ENCODE results near the gene TBC1D2B.

TBC1D2B gene

DNA sequence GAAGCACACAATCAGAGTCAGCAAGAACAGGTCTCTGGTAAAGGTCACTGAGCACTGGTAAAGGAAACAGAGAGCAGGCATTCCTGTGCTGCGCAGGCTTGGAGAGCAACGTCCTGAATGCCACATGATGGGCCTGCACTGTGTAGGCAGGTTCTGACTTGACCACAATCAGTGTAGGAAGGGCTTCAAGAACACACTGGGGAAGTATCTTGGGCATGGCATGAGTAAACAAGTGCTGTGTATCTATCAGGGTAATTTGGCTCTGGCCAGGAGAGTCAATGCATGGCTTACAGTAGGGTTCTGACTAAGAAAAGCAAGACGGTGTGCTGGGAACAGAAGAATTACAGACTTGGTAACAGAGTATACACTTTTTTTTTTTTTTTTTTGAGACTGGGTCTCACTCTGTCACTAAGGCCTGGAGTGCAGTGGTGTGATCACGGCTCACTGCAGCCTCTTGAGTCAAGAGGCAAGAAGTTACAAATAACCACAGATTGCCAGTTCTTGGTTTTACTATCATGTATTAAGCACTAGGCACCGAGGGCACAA lies 30.6 kb downstream of the TBC1D2B start:
- no peak overlapping the region for H3K4me3 ChIP-seq (ENCODE audit: low read depth, low read length)
- TF ChIP-seq, protein P1, sequence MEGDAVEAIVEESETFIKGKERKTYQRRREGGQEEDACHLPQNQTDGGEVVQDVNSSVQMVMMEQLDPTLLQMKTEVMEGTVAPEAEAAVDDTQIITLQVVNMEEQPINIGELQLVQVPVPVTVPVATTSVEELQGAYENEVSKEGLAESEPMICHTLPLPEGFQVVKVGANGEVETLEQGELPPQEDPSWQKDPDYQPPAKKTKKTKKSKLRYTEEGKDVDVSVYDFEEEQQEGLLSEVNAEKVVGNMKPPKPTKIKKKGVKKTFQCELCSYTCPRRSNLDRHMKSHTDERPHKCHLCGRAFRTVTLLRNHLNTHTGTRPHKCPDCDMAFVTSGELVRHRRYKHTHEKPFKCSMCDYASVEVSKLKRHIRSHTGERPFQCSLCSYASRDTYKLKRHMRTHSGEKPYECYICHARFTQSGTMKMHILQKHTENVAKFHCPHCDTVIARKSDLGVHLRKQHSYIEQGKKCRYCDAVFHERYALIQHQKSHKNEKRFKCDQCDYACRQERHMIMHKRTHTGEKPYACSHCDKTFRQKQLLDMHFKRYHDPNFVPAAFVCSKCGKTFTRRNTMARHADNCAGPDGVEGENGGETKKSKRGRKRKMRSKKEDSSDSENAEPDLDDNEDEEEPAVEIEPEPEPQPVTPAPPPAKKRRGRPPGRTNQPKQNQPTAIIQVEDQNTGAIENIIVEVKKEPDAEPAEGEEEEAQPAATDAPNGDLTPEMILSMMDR (IDR thresholded peaks at IDR 0.05; ENCODE audit: borderline replicate concordance, insufficient read depth, low read depth, low read length), result no peak

DNA sequence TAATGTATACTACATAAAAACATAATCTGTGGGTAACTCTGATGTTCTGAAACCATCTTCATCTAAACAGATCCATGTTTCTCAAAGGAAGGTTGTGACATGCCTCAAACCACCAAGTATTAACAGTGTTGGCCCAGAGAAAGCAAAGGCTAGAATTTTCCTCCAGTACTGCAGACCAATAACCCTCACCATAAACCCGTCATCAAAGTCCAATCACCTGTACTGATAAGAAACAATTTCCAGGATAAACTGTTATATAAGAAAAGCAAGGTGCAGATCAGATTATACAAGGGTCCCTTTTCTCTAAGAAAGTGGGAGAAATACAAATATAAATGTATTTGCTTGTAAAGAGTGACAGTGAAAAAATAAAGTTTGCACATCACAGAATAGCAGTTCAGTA lies 32.3 kb downstream of the TBC1D2B start:
- TF ChIP-seq, protein P1 (IDR thresholded peaks at IDR 0.05; ENCODE audit: borderline replicate concordance, insufficient read depth, low read depth, low read length), result no peak

DNA sequence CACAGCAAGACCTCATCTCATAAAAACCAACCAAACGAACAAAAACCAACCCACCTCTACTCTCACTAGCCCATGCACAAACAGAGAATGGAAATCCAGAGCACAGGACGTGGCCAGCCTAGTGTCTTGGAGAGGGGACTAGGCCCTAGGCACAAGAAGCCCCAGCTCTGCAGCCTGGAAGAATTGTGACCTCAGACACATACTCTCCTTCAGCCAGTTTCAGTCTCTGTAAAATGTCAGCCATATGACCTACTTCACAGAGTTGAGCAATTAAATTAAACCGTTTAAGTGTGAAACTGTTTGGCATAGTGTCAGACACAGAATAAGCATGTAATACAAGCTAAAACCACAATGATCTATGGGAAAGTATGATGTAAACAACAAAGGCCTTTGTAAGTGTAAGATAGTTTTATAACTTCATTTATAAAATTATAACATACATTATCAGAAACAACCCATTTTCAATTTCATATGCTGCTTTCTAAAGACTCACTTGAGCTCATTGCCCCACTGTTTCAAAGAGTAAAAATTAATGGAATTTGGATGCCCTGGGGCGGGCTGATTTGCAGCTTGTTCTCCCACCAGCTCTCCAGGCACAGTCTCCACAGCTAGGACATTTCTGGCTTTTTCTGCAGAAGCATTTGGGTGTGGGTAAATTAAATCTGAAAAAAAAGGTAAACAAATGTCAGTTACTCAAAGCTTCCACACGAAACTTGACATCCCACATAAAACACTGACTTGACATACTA lies 32.9 kb downstream of the TBC1D2B start:
- TF ChIP-seq, protein P1 (IDR thresholded peaks at IDR 0.05; ENCODE audit: borderline replicate concordance, insufficient read depth, low read depth, low read length), result no peak
- H3K4me3 ChIP-seq (ENCODE audit: low read depth, low read length), result no peak overlapping the region

More for the DNA sequence above, 32.3 kb downstream of the TBC1D2B start:
- no peak overlapping the region for H3K4me3 ChIP-seq (ENCODE audit: low read depth, low read length)

DNA sequence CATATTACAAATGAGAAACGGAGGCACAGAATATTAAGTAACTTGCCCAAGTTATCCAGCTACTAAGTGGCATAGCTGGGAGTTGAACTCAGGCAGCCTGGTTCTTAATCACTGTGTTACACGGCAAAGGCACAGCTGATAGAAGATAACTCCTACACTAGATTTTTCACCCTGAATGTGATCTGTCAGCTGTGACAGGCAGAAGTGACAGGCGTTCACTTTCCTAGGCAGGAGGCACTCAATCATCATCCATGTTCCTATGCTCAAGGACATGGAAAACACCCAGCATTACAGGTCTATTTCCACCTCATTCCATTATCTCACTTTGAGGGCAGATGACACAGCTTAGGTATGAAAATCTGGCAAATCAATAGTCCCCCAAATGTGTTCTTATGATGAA lies 35.6 kb downstream of the TBC1D2B start:
- TF ChIP-seq, protein P1 (IDR thresholded peaks at IDR 0.05; ENCODE audit: borderline replicate concordance, insufficient read depth, low read depth, low read length), result no peak
- no peak overlapping the region for H3K4me3 ChIP-seq (ENCODE audit: low read depth, low read length)

DNA sequence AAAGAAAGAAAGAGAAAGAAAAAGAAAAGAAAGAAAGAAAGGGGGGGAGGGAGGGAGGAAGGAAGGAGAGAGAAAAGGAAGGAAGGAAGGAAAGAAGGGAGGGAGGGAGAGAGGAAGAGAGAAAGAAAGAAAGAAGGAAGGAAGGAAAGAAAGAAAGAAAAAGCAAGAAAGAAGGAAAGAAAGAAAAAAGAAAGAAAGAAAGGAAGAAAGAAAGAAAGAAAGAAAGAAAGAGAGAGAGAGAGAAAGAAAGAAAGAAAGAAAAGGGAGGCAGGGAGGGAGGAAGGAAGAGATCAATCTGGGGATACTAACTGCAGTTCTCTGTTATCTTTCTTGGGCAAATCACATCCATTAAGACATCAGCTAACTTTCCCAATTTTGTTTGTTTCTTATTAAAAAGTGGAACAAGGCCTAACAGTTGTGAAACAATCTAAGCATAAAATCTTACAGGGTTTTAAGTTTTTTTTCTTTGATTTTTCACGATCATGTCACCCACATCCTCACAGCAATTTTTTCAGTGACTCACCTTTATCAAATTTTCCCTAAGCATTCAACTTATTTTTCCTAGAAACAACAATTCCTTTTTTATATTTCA lies 36.8 kb downstream of the TBC1D2B start:
- TF ChIP-seq, protein P1 (IDR thresholded peaks at IDR 0.05; ENCODE audit: borderline replicate concordance, insufficient read depth, low read depth, low read length), result no peak
- no peak overlapping the region for H3K4me3 ChIP-seq (ENCODE audit: low read depth, low read length)

DNA sequence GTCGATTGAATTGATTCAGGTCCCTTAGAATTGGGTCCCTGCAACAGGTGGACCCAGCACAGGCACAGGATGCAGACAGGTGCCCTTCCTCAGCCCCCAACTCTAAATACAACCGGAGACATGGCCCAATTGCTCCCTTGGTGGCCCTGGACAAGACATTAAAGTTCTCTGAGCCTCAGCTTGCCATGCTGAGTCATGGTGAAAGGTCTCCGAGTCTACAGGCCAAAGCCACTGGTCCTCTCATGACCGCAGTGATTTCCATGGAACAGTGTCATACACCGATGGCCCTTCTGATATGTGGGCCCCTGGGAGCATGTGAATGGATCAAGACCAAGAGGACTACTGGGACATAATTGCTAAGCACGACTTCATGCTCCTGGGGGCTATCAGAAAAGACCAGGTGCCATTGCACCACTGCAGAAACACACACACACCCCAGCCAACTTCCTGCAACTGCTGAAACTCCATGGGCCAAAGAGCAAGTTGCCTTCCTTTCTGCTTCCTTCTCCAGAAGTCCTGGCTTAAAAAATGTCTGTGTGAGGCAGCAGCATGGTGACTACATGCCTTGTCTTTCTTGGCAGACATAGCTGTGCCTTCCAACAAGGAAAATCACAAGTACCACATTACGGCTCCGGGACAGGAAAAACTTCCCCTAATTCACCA lies 38.8 kb downstream of the TBC1D2B start:
- TF ChIP-seq, protein P1 (IDR thresholded peaks at IDR 0.05; ENCODE audit: borderline replicate concordance, insufficient read depth, low read depth, low read length), result no peak

More for the DNA sequence above, 38.8 kb downstream of the TBC1D2B start:
- no peak overlapping the region for H3K4me3 ChIP-seq (ENCODE audit: low read depth, low read length)
